HPDE6-E6E7 (cell line): ENCODE results near the gene MYO5A.
A peak's percentile ranks its signal among the peaks of the same experiment; 100 is the strongest.

Source experiments
- DNase-seq: peaks from one replicate; pipeline ENCODE4 v3.0.0; 2011; ENCODE audit warnings: missing footprints; ENCODE audit errors: extremely low spot score

Gene MYO5A

GRCh38 chr15:52362497-52362896, 166.2 kb downstream of the MYO5A start:
- DNase-seq: no peak

- DNase-seq: no peak
Observed at GRCh38 chr15:52361975-52362494, 166.6 kb downstream of the MYO5A start.

- DNase-seq: no peak
Observed at GRCh38 chr15:52361494-52361893, 167.2 kb downstream of the MYO5A start.

- no peak for DNase-seq
Observed at GRCh38 chr15:52360229-52361203, 168.2 kb downstream of the MYO5A start.

GRCh38 chr15:52359722-52360121, 169.0 kb downstream of the MYO5A start:
- no peak for DNase-seq

- no peak for DNase-seq
Observed at GRCh38 chr15:52357949-52358348, 170.7 kb downstream of the MYO5A start.

GRCh38 chr15:52352086-52352485, 176.6 kb downstream of the MYO5A start:
- DNase-seq: no peak

GRCh38 chr15:52351206-52351908, 177.3 kb downstream of the MYO5A start:
- DNase-seq: no peak

- no peak for DNase-seq
Observed at GRCh38 chr15:52350423-52350822, 178.3 kb downstream of the MYO5A start.

GRCh38 chr15:52349052-52349700, 179.5 kb downstream of the MYO5A start:
- DNase-seq: no peak

GRCh38 chr15:52348056-52348745, 180.5 kb downstream of the MYO5A start:
- DNase-seq: no peak

GRCh38 chr15:52344592-52344991, 184.1 kb downstream of the MYO5A start:
- DNase-seq: no peak

GRCh38 chr15:52343831-52344230, 184.8 kb downstream of the MYO5A start:
- no peak for DNase-seq

- no peak for DNase-seq
Observed at GRCh38 chr15:52340093-52340492, 188.6 kb downstream of the MYO5A start.

GRCh38 chr15:52338891-52339290, 189.8 kb downstream of the MYO5A start:
- DNase-seq: no peak

GRCh38 chr15:52338058-52338457, 190.6 kb downstream of the MYO5A start:
- no peak for DNase-seq

- peak; percentile 70 for DNase-seq
Observed at GRCh38 chr15:52337198-52337853, 191.4 kb downstream of the MYO5A start.

- DNase-seq: no peak
Observed at GRCh38 chr15:52336529-52336928, 192.2 kb downstream of the MYO5A start.

GRCh38 chr15:52334491-52335160, 194.1 kb downstream of the MYO5A start:
- peak; percentile 45 for DNase-seq

GRCh38 chr15:52331490-52332240, 197.0 kb downstream of the MYO5A start:
- DNase-seq: peak; percentile 37
